C4-2B (cell line): Measurements from ENCODE around the gene NRXN3.

Experiments used
- H3K27ac ChIP-seq: fragments of 450-650 bp; 2 replicates; pipeline ENCODE4 v1.5.1; 2017
- CTCF ChIP-seq: fragments of 450-650 bp; conservative IDR thresholded peaks from 2 replicates; pipeline ENCODE4 v1.5.1; 2017; ENCODE audit warnings: mild to moderate bottlenecking
- ZFX ChIP-seq: fragments of 450-650 bp; IDR thresholded peaks from 2 replicates; pipeline ENCODE4 v1.6.1; 2017

The NRXN3 gene

DNA sequence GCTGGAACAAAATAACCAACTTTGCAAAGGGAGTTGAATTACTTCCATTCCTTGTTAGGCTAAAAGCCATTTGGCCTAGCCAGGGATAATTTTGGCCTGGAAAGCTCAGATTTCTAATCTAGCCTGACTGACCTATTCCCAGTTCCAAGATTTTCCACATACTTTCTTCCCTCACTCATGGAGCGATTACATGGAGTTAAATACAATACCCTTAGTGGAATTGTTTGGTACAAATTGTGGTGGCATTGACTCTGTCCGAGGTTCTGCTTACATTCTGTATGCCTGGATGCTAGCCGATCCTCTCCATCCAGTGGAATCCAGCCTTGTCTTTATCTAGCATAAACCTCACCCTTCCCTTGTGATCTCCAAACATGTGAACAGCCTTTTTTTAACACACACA is 1076.0 kb downstream of the NRXN3 start:
- TF ChIP-seq ZFX (no peak), CTCF (no peak)

DNA sequence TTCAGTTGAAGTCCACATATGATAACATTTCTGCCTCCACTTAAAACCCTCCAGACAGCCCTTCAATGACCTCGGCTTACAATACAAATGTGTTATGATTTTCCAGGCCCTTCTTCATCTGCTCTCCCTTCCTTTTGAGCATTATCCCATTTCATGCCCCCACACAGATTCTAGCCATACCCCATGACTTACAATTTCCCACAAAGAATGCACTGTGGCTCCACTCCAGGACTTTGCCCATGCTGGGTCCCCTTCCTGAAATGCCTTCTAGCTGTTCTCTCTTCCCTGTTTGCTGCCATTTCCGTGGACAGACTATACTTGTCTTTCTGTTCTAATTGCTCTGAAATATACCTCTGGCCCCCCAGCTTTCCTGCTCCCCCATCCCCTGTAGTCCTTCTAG is 1078.0 kb downstream of the NRXN3 start:
- no peak for TF ChIP-seq ZFX
- no peak for TF ChIP-seq CTCF
- no peak overlapping the region for H3K27ac ChIP-seq

More for the DNA sequence above, 1076.0 kb downstream of the NRXN3 start:
- no peak overlapping the region for H3K27ac ChIP-seq

DNA sequence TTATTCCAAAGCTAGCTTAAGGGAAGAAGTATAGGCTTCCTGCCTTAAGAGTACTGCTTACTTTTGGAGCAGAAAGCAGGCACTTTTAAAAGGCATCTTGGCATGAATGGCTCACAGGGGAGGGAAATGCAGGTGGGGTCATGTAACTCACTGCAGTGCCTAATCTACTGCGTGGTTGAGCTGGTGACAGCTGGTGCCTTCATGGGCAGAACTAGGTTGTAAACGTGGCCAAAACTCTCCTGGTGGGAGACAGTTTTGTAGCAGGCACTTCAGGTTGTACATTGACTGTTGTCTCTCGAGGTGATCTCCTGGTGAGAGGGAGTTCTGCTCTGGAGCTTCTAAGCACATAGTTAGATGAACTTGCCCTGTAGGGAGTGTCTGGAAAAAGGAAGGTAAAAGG is 1078.6 kb downstream of the NRXN3 start:
- H3K27ac ChIP-seq, result no peak overlapping the region
- TF ChIP-seq ZFX, result no peak
- TF ChIP-seq CTCF, result no peak

- H3K27ac ChIP-seq, result no peak overlapping the region
- TF ChIP-seq CTCF (no peak), ZFX (no peak)
Observed at GRCh38 chr14:79251278-79251677, 1081.1 kb downstream of the NRXN3 start.

DNA sequence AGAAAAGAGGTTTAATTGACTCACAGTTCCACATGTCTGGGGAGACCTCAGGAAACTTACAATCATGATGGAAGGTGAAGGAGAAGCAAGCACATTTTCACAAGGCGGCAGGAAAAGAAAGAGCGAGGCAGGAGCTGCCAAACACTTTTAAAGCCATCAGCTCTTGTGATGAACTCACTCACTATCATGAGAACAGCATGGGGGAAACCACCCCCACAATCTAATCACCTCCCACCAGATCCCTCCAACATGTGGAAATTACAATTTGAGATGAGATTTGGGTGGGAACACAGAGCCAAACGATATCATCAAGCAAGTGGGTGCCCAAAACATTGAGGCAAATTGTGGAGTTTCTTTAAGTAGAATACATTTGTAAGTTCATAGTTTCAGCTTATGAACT is 1083.4 kb downstream of the NRXN3 start:
- TF ChIP-seq CTCF, result no peak
- no peak for TF ChIP-seq ZFX
- H3K27ac ChIP-seq, result no peak overlapping the region

DNA sequence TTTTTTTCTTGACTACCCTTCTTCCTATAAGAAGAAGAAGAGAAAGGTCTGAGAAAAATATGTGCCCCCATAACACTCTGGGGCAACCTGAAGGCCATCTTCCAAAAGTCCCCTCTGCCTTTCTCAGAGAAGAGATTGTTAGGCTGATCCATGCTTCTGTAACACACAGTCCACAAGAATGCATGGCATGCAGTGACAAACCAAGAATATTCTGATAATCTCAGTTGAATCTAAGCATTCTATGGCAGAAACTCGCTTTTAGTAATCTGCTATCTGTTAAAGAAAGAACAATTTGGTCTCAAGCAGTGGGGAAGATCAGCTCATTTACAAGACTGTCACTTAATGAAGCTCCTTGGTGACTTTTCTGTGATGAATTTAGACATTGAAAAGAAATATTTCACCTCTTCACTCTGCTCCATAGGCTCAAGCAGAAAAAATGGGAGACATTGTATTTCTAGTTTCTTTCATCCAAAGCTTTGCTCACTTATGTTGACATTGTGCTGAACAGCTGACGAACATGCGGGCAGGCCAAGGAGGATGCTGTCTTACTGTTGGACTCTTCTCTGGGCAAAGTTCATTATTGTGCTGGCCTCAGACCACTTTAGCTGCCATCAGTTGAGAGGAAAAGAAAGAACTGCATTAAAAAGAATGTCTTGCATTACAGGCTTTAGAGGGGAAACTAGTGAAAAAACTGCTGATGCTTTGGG is 1084.0 kb downstream of the NRXN3 start:
- TF ChIP-seq CTCF (no peak), ZFX (no peak)
- H3K27ac ChIP-seq, result no peak overlapping the region

DNA sequence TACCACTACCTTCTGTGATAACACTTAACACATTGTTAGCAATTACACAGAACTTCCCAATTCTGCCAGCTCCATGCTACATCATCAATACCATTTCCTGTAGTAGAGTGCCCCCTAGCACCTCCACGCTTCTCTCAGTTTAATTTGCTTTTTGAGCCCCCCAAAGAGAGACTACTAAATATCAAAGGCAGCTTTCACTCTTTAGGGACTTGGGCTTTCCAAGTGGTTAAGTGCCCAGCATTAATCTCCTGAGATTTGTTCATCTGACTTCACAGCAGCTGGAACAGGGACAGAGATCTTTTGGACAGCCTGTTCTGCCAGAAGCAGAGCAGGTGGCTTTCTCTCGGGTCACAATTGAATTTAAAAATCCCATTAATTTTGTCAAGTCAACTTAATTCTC is 1086.2 kb downstream of the NRXN3 start:
- TF ChIP-seq CTCF, result no peak; the same call in none of the 2 replicates
- TF ChIP-seq ZFX, result no peak
- no peak overlapping the region for H3K27ac ChIP-seq
